ENCODE data around the gene CCR6.

GRCh38 chr6:167130008-167130677 is 7.2 kb downstream of the CCR6 start:
- TF ChIP-seq CTCF (IDR thresholded peaks at IDR 0.05) (no peak), POLR2AphosphoS5 (IDR thresholded peaks at IDR 0.05) (no peak), EP300 (IDR thresholded peaks at IDR 0.05) (no peak)
